Measurements from ENCODE around the gene MEIOSIN.

Gene MEIOSIN

GRCh38 chr19:45801603-45802175 is 68.5 kb downstream of the MEIOSIN start:
- H3K36me3 ChIP-seq (ENCODE audit: control insufficient read depth in 2 of 2, insufficient read depth in 1 of 2, low read length in 2 of 2): no peaks in the 10 kb centered on the region
- peaks cover 2% of the 10 kb centered on the region; the same call in 1 of the 2 replicates for H3K4me1 ChIP-seq (ENCODE audit: control insufficient read depth, insufficient read depth, low read length)
- H3K4me3 ChIP-seq (ENCODE audit: low read depth, low read length): no peak overlapping the region
- POLR2A ChIA-PET: interaction anchor here (1.7 kb wide), 1 partner anchor 9 kb away, joined by 4 read pairs; no protein-coding TSS in a partner anchor
- no peaks in the 10 kb centered on the region for H3K9me3 ChIP-seq (ENCODE audit: control insufficient read depth, insufficient read depth, low read depth, low read length)
- CTCF ChIA-PET: interaction anchor here (0.6 to 8.7 kb wide), 6 partner anchors 9 to 347 kb away, joined by 3 to 80 read pairs (median 4); partner anchors contain the start of gene SIX5
- no peak for TF ChIP-seq WT1 (tag by site-specific recombination; IDR thresholded peaks at IDR 0.05)
- TF ChIP-seq KLF17 (tag by site-specific recombination; IDR thresholded peaks at IDR 0.05): no peak
- peak; percentile 56; the same call in 1 of the 2 replicates for TF ChIP-seq ZNF544 (tag by site-specific recombination; IDR thresholded peaks at IDR 0.05)
- TF ChIP-seq ZNF777 (tag by site-specific recombination; IDR thresholded peaks at IDR 0.05; ENCODE audit: borderline replicate concordance): no peak
- TF ChIP-seq BCL11A (tag by site-specific recombination; IDR thresholded peaks at IDR 0.05; ENCODE audit: low read depth): no peak
- peak; percentile 45; the same call in 1 of the 2 replicates for TF ChIP-seq ZNF112 (tag by site-specific recombination; IDR thresholded peaks at IDR 0.05)
- peak; percentile 44 for TF ChIP-seq YY2 (tag by site-specific recombination; IDR thresholded peaks at IDR 0.05)
- TF ChIP-seq ZSCAN4 (tag by site-specific recombination; IDR thresholded peaks at IDR 0.05): peak; percentile 69
- peak; percentile 50; the same call in 1 of the 2 replicates for TF ChIP-seq KLF1 (tag by site-specific recombination; IDR thresholded peaks at IDR 0.05)
- H3K27ac ChIP-seq (ENCODE audit: extremely low read depth, low read depth, low read length): no peak overlapping the region

- no peaks in the 10 kb centered on the region for H3K36me3 ChIP-seq (ENCODE audit: control insufficient read depth in 2 of 2, insufficient read depth in 1 of 2, low read length in 2 of 2)
- H3K9me3 ChIP-seq (ENCODE audit: control insufficient read depth, insufficient read depth, low read depth, low read length): no peaks in the 10 kb centered on the region
- H3K27ac ChIP-seq (ENCODE audit: extremely low read depth, low read depth, low read length): no peak overlapping the region
- TF ChIP-seq RBAK (tag by site-specific recombination; IDR thresholded peaks at IDR 0.05): no peak
- TF ChIP-seq SCRT1 (tag by site-specific recombination; IDR thresholded peaks at IDR 0.05; ENCODE audit: borderline replicate concordance): peak; percentile 70; the same call in 1 of the 2 replicates
- TF ChIP-seq ZNF660 (tag by site-specific recombination; IDR thresholded peaks at IDR 0.05): no peak
- no peak for TF ChIP-seq SETDB1 (IDR thresholded peaks at IDR 0.05; ENCODE audit: insufficient read length, low read length)
- TF ChIP-seq SCRT2 (tag by site-specific recombination; IDR thresholded peaks at IDR 0.05): peak; percentile 94
- no peak for TF ChIP-seq ZNF433 (tag by site-specific recombination; IDR thresholded peaks at IDR 0.05; ENCODE audit: low read depth)
- TF ChIP-seq ZNF510 (tag by site-specific recombination; IDR thresholded peaks at IDR 0.05; ENCODE audit: insufficient replicate concordance): no peak
- no peak for TF ChIP-seq BCL6B (tag by site-specific recombination; IDR thresholded peaks at IDR 0.05)
- TF ChIP-seq, protein P1, sequence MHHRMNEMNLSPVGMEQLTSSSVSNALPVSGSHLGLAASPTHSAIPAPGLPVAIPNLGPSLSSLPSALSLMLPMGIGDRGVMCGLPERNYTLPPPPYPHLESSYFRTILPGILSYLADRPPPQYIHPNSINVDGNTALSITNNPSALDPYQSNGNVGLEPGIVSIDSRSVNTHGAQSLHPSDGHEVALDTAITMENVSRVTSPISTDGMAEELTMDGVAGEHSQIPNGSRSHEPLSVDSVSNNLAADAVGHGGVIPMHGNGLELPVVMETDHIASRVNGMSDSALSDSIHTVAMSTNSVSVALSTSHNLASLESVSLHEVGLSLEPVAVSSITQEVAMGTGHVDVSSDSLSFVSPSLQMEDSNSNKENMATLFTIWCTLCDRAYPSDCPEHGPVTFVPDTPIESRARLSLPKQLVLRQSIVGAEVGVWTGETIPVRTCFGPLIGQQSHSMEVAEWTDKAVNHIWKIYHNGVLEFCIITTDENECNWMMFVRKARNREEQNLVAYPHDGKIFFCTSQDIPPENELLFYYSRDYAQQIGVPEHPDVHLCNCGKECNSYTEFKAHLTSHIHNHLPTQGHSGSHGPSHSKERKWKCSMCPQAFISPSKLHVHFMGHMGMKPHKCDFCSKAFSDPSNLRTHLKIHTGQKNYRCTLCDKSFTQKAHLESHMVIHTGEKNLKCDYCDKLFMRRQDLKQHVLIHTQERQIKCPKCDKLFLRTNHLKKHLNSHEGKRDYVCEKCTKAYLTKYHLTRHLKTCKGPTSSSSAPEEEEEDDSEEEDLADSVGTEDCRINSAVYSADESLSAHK (tag by site-specific recombination; IDR thresholded peaks at IDR 0.05): no peak
- no peak for TF ChIP-seq BCL11B (tag by site-specific recombination; IDR thresholded peaks at IDR 0.05; ENCODE audit: low read depth)
- TF ChIP-seq KLF1 (tag by site-specific recombination; IDR thresholded peaks at IDR 0.05): no peak
- no peak for TF ChIP-seq ZNF792 (tag by site-specific recombination; IDR thresholded peaks at IDR 0.05)
- TF ChIP-seq ZNF560 (tag by site-specific recombination; IDR thresholded peaks at IDR 0.05; ENCODE audit: borderline replicate concordance): no peak
- peaks cover under 1% of the 10 kb centered on the region; the same call in 1 of the 2 replicates for H3K4me1 ChIP-seq (ENCODE audit: control insufficient read depth, insufficient read depth, low read length)
- no peak overlapping the region for H3K4me3 ChIP-seq (ENCODE audit: low read depth, low read length)
- POLR2A ChIA-PET: interaction anchor here (0.5 to 1.1 kb wide), 2 partner anchors 22 to 35 kb away, joined by 3 to 4 read pairs; partner anchors contain the start of genes DMPK and SIX5
- CTCF ChIA-PET: interaction anchor here (0.6 to 8.7 kb wide), 6 partner anchors 10 to 408 kb away, joined by 3 to 80 read pairs (median 4); partner anchors contain the start of gene SIX5
Measured at GRCh38 chr19:45804140-45804958, 71.1 kb downstream of the MEIOSIN start.
